ENCODE results near the gene CRYGB. TPM values are rescaled to one million over a fixed set of nuclear protein-coding genes. Genes with fewer than 3 reads are reported as not detected.

Gene CRYGB
- not detected for polyA plus RNA-seq (ENCODE audit: insufficient read length in 4 of 4)

GRCh38 chr2:208146006-208146405 is at the start of gene CRYGB:
CRYGB (minus strand) TSS chr2:208146158; CDS start chr2:208146120, 38 bp downstream.
- DNase-seq (ENCODE audit: low read depth in 4 of 4, low spot score in 2 of 4), result no peak

GRCh38 chr2:208195531-208195930 is 49.6 kb upstream of the CRYGB start:
- no peak for DNase-seq (ENCODE audit: low read depth in 4 of 4, low spot score in 2 of 4)

DNA sequence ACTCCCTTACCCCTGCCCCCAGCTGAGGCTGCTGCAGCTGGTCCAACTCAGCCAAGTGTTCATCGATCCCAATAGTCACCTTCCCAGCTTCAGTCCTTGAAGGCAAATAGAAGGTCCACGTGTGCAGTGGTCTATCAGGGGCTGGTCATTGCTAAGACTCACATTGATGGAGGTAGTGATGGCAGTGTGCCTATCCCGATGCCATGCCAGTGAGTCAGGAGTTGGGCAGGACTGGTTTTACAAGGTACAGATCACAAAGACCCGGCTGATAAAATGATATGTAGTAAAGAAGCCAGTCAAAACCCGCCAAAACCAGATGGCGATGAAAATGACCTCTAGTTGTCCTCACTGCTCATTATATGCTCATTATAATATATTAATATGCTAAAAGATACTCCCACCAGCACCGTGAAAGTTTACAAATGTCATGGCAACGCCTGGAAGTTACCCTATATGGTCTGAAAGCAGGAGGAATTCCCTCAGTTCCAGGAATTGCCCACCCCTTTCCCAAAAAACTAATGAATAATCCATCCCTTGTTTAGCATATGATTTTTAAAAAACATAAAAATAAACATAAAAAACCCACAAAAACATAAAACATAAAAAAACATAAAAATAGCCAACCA is 46.8 kb upstream of the CRYGB start:
- no peak for DNase-seq (ENCODE audit: low read depth in 4 of 4, low spot score in 2 of 4)

GRCh38 chr2:208189810-208190503 is 44.0 kb upstream of the CRYGB start, which contains the start of gene C2orf80:
C2orf80 (minus strand) TSS chr2:208190030; CDS start chr2:208186986, 3,044 bp downstream.
- no peak for DNase-seq (ENCODE audit: low read depth in 4 of 4, low spot score in 2 of 4)

DNA sequence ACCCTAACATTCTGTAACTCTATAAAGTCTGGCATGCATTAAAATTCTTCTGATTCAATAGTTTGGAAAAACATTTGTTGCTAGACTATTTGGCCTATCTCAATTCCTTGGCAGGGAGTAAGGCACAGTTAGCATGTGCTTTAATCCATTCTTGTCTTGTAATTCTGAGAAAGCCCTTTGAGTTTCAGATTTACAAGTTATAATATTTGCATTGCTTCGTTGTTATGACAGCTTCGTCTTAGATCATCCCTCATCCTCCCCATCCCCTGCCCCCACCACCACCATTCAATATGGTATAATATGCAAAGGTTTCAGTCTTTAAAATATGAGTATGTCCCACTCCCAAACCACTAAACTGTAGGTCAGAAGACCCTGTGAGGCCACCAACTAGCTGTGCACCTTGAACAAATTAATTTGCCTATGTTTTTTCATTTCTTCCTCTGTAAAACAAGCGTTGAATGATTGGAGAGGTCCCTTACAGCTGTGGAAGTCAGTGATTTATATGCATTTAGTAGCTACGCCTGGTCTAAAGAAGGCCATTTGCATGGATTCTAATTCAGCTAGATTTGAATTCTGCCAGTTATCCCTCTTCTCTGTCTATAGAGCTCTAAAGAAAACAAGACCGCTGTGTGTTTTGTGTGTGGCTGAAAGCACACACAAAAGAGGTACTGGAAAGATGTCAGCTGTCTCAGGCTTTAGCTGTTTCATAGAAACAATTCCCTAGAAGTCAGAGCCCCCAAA is 43.3 kb upstream of the CRYGB start:
- DNase-seq (ENCODE audit: low read depth in 4 of 4, low spot score in 2 of 4), result no peak

GRCh38 chr2:208186893-208187292 is 40.9 kb upstream of the CRYGB start:
- DNase-seq (ENCODE audit: low read depth in 4 of 4, low spot score in 2 of 4), result no peak

DNA sequence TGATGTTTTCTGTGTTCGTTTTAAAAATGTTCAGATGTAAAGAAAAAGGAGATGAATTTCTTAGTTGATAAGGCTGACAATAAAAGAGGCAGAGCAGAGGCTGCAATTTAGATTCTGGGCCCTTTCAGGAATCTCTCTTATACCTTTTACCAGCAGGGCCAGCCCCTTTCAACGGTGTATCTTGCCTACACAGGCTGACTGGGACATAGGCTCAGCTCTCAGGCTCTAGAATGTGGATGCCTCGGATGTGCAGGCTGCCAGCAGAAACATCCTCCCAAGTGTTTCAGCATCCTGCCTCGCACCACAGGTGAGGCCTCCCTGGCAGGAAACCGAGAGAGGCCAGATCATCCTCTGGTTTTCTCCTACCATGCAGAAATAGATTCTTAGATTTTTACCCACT is 40.5 kb upstream of the CRYGB start:
- no peak for DNase-seq (ENCODE audit: low read depth in 4 of 4, low spot score in 2 of 4)

DNA sequence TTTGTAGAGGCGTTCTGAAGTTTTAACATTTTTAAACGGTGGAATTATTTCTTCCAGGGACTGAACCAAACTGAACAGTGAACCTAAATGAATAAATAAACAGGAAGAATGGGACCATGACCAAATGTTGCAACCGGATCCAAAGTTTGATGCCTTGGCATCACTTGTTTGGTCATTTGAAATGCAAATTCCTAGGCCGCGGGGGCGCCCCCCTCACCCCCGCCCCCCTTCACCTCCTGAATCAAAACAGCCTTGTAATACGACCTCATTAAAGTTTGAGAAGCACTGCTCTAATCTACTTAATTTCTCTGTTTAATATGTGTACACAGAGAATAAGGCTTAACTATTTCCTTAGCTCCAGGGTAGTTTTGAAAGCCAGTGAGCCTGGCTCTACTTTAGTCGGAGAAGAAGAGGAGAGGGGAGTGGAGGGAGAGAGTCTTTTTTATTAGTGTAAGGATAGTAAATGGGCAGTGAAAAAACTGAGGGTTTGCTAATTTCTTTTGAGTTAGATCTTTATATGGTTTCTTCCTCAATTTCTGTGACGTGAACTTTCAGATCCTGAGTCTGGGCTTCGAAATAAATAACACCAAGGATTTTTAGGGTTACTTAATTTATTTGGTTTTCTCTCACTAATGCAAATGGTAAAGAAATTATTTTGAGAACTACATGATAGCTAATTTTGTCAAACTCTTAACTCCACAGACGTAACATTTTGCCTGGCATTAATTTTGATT is 38.2 kb upstream of the CRYGB start:
- no peak for DNase-seq (ENCODE audit: low read depth in 4 of 4, low spot score in 2 of 4)

DNA sequence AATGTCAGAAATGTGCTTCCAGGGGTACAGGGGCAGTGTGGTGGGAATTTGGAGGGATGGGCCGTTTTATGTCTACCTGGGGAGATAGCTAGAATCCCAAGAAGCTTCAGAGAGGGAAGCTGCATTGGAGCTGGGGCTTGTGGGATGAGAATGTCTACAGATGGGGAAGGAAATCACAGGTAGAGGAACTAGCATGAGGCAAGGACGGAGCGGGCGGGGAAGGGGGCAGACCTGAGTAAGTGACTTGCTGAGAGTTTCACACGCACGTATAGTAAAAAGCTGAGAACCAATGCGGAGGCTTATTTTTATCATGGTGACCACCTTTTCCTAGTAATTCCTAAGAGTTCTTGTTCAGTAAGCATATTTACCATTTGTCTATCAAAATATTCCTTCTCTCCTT is 37.6 kb upstream of the CRYGB start:
- no peak for DNase-seq (ENCODE audit: low read depth in 4 of 4, low spot score in 2 of 4)

GRCh38 chr2:208182835-208183234 is 36.9 kb upstream of the CRYGB start:
- no peak for DNase-seq (ENCODE audit: low read depth in 4 of 4, low spot score in 2 of 4)

DNA sequence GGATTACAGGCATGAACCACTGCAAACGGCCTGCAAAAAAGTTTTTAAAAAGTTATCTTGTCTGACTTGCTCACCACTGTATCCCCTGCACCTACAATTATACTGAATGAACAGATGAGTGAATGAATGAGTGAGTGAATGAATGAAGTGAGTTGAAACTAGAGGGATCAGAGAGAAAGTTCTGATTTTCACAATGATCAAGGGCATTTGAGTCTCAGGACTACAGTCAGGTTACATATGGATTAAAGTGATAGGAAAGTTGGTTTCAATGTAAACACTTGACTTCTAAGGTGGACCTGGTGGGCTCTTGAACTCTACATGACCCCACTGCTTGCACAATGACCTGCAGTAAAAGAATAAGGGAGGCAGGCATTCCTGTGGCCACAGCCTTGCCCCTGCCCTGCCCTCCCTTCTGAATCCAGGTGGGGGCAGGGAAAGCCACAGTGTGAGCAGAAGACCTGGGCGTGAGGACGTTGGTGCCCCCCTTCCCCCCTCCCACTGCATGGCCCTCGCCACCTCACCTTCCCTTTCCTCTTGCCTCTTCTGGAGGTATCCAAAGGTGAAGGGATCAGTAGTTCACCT is 33.2 kb upstream of the CRYGB start:
- DNase-seq (ENCODE audit: low read depth in 4 of 4, low spot score in 2 of 4), result no peak

GRCh38 chr2:208175840-208176153 is 29.8 kb upstream of the CRYGB start:
- no peak for DNase-seq (ENCODE audit: low read depth in 4 of 4, low spot score in 2 of 4)

DNA sequence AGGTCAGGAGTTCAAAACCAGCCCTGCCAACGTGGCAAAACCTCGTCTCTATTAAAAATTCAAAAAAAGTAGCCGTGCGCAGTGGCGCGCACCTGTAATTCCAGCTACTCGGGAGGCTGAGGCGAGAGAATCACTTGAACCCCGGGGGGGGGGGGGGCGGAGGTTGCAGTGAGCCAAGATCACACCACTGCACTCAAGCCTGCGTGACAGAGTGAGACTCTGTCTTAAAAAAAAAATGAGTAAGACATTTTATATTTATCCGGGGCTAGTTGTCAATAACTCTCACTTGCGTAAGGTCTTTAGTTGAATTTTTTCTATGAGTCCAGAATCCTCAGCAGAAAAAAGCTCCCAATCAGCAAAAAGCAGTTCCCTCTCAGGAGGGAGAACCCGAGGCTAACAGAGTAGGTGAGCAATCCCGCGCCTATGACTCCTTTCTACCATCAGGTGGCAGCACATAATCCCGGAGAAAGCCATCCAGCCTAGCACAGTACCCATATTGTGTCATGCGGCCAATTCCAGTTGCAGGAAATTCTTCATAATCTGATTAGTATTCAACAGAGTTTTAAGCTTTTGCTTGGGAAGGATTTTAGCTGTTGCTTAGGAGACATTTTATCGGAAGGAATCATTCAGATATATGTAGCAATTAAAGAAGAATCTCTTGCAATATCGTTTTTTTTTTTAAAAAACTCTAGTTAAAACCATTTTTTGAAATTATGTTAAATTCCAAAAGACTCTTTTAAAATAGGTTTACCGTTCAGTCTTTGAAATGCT is 29.3 kb upstream of the CRYGB start:
- peak; percentile 34 to 78 (median 46) for DNase-seq (ENCODE audit: low read depth in 4 of 4, low spot score in 2 of 4)

GRCh38 chr2:208174144-208174543 is 28.2 kb upstream of the CRYGB start:
- DNase-seq (ENCODE audit: low read depth in 4 of 4, low spot score in 2 of 4), result no peak

DNA sequence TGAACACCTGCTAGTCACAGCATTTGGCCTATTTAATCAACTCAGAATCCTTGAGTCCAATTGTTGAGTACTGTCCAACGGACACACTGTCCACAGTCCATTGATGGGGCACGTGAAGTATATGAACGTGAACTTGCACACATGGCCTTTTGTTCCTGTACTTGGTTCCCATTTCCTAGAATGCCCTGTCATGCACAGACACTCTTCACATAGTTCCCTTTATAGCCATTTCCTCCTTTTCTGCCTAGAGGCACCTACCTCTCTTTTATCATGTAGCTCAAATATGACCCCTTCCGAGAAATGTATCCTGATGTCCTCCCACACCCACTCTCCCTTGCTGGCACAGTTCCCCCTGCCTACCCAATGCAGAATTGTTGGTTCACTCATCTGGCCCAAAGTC is 26.2 kb upstream of the CRYGB start:
- DNase-seq (ENCODE audit: low read depth in 4 of 4, low spot score in 2 of 4), result no peak

DNA sequence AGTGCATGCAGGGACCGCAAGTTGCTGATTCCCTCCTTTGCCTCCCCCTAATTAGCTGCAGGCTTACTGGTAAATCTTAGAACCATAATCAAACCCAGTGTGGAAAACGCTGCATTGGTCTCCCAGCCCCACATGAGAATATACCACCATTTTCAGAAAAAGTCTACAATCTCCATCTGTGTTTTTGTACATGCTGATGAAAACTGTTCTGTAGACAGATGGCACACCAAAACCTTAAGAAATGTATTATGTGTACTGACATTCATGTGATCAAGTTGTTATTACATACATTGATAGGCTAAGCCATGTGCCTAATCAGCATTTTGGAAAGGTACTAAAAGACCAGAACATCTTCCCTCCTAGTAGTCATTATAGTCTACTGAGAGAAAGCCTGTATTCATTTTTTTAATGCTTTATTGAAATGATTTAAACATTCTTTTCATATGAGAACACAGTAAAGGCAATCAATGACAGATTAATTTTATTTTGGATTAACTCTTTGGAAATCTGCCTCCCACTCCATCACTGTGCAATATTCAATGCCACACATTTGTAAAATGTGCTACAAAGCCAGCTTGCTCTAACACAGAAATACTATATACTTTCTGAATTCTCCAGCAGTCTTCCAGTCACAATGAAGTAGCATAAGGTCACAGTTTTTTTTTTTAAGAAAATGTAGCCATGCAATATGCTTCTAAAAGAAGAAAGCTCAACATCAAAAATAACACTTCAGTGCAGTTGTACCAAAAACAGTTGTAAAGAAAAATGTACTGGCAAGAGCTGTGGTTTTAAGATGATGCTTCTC is 19.2 kb upstream of the CRYGB start:
- DNase-seq (ENCODE audit: low read depth in 4 of 4, low spot score in 2 of 4), result no peak

GRCh38 chr2:208163489-208163888 is 17.5 kb upstream of the CRYGB start, which contains the start of gene CRYGA:
CRYGA (minus strand) TSS chr2:208163589; CDS start chr2:208163556, 33 bp downstream.
- DNase-seq (ENCODE audit: low read depth in 4 of 4, low spot score in 2 of 4), result no peak

- DNase-seq (ENCODE audit: low read depth in 4 of 4, low spot score in 2 of 4), result no peak
Measured at GRCh38 chr2:208156439-208156838, 10.5 kb upstream of the CRYGB start.

DNA sequence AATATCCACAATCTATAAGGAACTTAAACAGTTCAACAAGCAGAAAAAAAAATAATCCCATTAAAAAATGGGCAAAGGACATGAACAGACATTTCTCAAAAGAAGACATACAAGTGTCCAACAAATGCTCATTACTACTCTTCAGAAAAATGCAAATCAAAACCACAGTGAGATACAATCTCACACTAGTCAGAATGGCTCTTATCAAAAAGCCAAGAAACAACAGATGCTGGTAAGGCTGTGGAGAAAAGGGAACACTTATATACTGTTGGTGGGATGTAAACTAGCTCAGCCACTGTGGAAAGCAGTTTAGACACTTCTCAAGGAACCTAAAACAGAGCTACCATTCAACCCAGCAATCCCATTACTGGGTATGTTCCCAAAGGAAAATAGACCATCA is 7.2 kb upstream of the CRYGB start:
- no peak for DNase-seq (ENCODE audit: low read depth in 4 of 4, low spot score in 2 of 4)
